Tibial nerve (tissue), 4 donors: Measurements from ENCODE around the gene CCDC171. TPM values are rescaled to one million over a fixed set of nuclear protein-coding genes. Genes with fewer than 3 reads are reported as not detected.

ENCODE experiments used
- DNase-seq, 2 donors: peaks; one replicate each; pipeline ENCODE4 v3.0.0-alpha.2; 2019; ENCODE audit warnings: low spot score in 2 of 2
- H3K27ac ChIP-seq, 4 donors: fragments of 200-600 bp; sonication (generic) in 3 of 4; one replicate each; pipeline ENCODE4 v1.5.1; 2017 to 2019; ENCODE audit warnings: mild to moderate bottlenecking in 1 of 4
- H3K27me3 ChIP-seq, 2 donors: fragments of 200-600 bp; sonication (generic) in 1 of 2; one replicate each; pipeline versions ENCODE4 v1.5.1 to v1.6.0; 2017 to 2019
- H3K36me3 ChIP-seq, 3 donors: fragments of 200-600 bp; sonication (generic); one replicate each; pipeline ENCODE4 v1.5.1; 2018 to 2019
- H3K4me1 ChIP-seq, 4 donors: fragments of 200-600 bp; sonication (generic) in 3 of 4; one replicate each; pipeline ENCODE4 v1.5.1; 2017 to 2019
- H3K4me3 ChIP-seq, 4 donors: fragments of 200-600 bp; sonication (generic) in 3 of 4; one replicate each; pipeline ENCODE4 v1.5.1; 2017 to 2019; ENCODE audit warnings: mild to moderate bottlenecking in 1 of 4, moderate library complexity in 1 of 4
- H3K9me3 ChIP-seq, 4 donors: fragments of 200-600 bp; sonication (generic) in 3 of 4; one replicate each; pipeline ENCODE4 v1.5.1; 2017 to 2019
- CTCF ChIP-seq, 5 experiments: fragments of 200-600 bp in 3 of 5; fragments of 450-650 bp in 2 of 5; sonication (generic) in 3 of 5; IDR thresholded peaks; one replicate each; pipeline ENCODE4 v1.5.1; 2016 to 2019; ENCODE audit warnings: antibody characterized with exemption in 5 of 5, mild to moderate bottlenecking in 3 of 5, moderate library complexity in 2 of 5
- EP300 ChIP-seq, 2 donors: sonication (generic); formaldehyde crosslinking; IDR thresholded peaks; one replicate each; pipeline ENCODE4 v1.6.1; 2017; ENCODE audit warnings: antibody characterized with exemption in 2 of 2, mild to moderate bottlenecking in 1 of 2
- POLR2A ChIP-seq, 2 donors: fragments of 450-650 bp; IDR thresholded peaks; one replicate each; pipeline ENCODE4 v1.6.1; 2017; ENCODE audit warnings: antibody characterized with exemption in 2 of 2, mild to moderate bottlenecking in 2 of 2, moderate library complexity in 2 of 2
- WGBS, 2 donors: methylation state at CpG; one replicate each; pipeline ENCODE4 v1.1.5; 2018; 5-methylcytosine and 5-hydroxymethylcytosine counted together
- total RNA-seq, 4 donors: library from RNA; depleted of rRNA; stranded (reverse); fragments of >200 nt; gene quantifications; one replicate each; pipeline ENCODE4 v1.1.0, GENCODE V29; 2016

CCDC171 gene
- total RNA-seq, 4 donors from 2014 or later, result 4.7 to 18.8 (median 7.9) TPM

- TF ChIP-seq POLR2A (IDR thresholded peaks at IDR 0.05) (no peak), CTCF (IDR thresholded peaks at IDR 0.05) (no peak)
- Histone ChIP-seq H3K4me3 (no peak overlapping the region), H3K4me1 (no peaks in the 10 kb centered on the region), H3K9me3 (no peaks in the 10 kb centered on the region), H3K36me3 (peaks cover 0 to 27% (median 0%) of the 10 kb centered on the region in 3 donors), H3K27me3 (no peaks in the 10 kb centered on the region), H3K27ac (no peak overlapping the region)
- DNase-seq, result no peak
- WGBS, 2 donors, result 97 to 100% methylated on average over 6 of the region's 7 CpGs
Measured at GRCh38 chr9:15617782-15618181, 64.9 kb downstream of the CCDC171 start.

- H3K4me3 ChIP-seq, result no peak overlapping the region
- DNase-seq, result no peak
- H3K27me3 ChIP-seq, result no peaks in the 10 kb centered on the region
- no peaks in the 10 kb centered on the region for H3K9me3 ChIP-seq
- peaks cover 0 to 20% (median 0%) of the 10 kb centered on the region in 3 donors for H3K36me3 ChIP-seq
- no peak overlapping the region for H3K27ac ChIP-seq
- H3K4me1 ChIP-seq, result no peaks in the 10 kb centered on the region
- WGBS, 2 donors, result 87 to 90% methylated on average over 17 of the region's 18 CpGs
- no peak for TF ChIP-seq CTCF (IDR thresholded peaks at IDR 0.05)
Measured at GRCh38 chr9:15618540-15619331, 65.9 kb downstream of the CCDC171 start.

- Histone ChIP-seq H3K27ac (no peak overlapping the region), H3K4me3 (no peak overlapping the region), H3K4me1 (no peaks in the 10 kb centered on the region), H3K9me3 (no peaks in the 10 kb centered on the region), H3K27me3 (no peaks in the 10 kb centered on the region), H3K36me3 (peaks cover 0 to 17% (median 0%) of the 10 kb centered on the region in 3 donors)
- peak in 1 of 5 experiments; percentile 13 for TF ChIP-seq CTCF (IDR thresholded peaks at IDR 0.05)
- no peak for TF ChIP-seq EP300 (IDR thresholded peaks at IDR 0.05)
- TF ChIP-seq POLR2A (IDR thresholded peaks at IDR 0.05), result no peak
- no peak for DNase-seq
- 13 to 17% methylated on average over 1 of the region's 1 CpG for WGBS, 2 donors
Measured at GRCh38 chr9:15622318-15622971, 69.6 kb downstream of the CCDC171 start.

GRCh38 chr9:15635752-15636151 lies 82.9 kb downstream of the CCDC171 start:
- peaks cover 0 to 8% (median 0%) of the 10 kb centered on the region in 4 donors for H3K9me3 ChIP-seq
- no peaks in the 10 kb centered on the region for H3K27me3 ChIP-seq
- no peak for DNase-seq
- TF ChIP-seq POLR2A (IDR thresholded peaks at IDR 0.05) (no peak), EP300 (IDR thresholded peaks at IDR 0.05) (no peak), CTCF (IDR thresholded peaks at IDR 0.05) (no peak)
- H3K4me1 ChIP-seq, result no peaks in the 10 kb centered on the region
- H3K4me3 ChIP-seq, result no peak overlapping the region
- 77 to 93% methylated on average over 1 of the region's 1 CpG for WGBS, 2 donors
- H3K27ac ChIP-seq, result no peak overlapping the region
- H3K36me3 ChIP-seq, result peaks cover 0 to 6% (median 0%) of the 10 kb centered on the region in 3 donors

GRCh38 chr9:15640121-15640520 lies 87.3 kb downstream of the CCDC171 start:
- H3K27ac ChIP-seq, result no peak overlapping the region
- no peak overlapping the region for H3K4me3 ChIP-seq
- peaks cover 0 to 11% (median 0%) of the 10 kb centered on the region in 3 donors for H3K36me3 ChIP-seq
- H3K27me3 ChIP-seq, result no peaks in the 10 kb centered on the region
- no peaks in the 10 kb centered on the region for H3K4me1 ChIP-seq
- WGBS, 2 donors, result 59 to 60% methylated on average over 3 of the region's 3 CpGs
- DNase-seq, result no peak
- no peak for TF ChIP-seq EP300 (IDR thresholded peaks at IDR 0.05)
- no peak for TF ChIP-seq POLR2A (IDR thresholded peaks at IDR 0.05)
- no peak for TF ChIP-seq CTCF (IDR thresholded peaks at IDR 0.05)
- H3K9me3 ChIP-seq, result peaks cover 0 to 6% (median 0%) of the 10 kb centered on the region in 4 donors
